Keratinocyte (primary cell): ENCODE results near the gene DCXR. TPM values are rescaled to one million over a fixed set of nuclear protein-coding genes. Genes with fewer than 3 reads are reported as not detected.
A peak's percentile ranks its signal among the peaks of the same experiment; 100 is the strongest.

Source experiments
- DNase-seq: peaks from one replicate; pipeline ENCODE4 v3.0.0-alpha.2; 2011; ENCODE audit warnings: low read depth, missing footprints, low spot score
- FAIRE-seq: peaks from 2 replicates; lab custom pipeline; 2011; peaks lifted over from hg19 to GRCh38; lab: Jason Lieb, UNC
- H2AFZ ChIP-seq: 2 replicates; pipeline ENCODE4 v1.6.0; 2012; ENCODE audit warnings: low read length, control low read depth, inconsistent platforms; ENCODE audit not compliant: control insufficient read depth
- H3K27ac ChIP-seq: 2 replicates; pipeline ENCODE4 v1.5.1; 2011; ENCODE audit warnings: low read length; ENCODE audit not compliant: control insufficient read depth, insufficient read depth
- H3K27me3 ChIP-seq: 3 replicates; pipeline ENCODE4 v1.6.0; 2011; ENCODE audit warnings: low read length; ENCODE audit not compliant: control insufficient read depth, insufficient read depth; ENCODE audit errors: extremely low read depth
- H3K36me3 ChIP-seq, 2 experiments: 2 replicates in 1 of 2; 3 replicates in 1 of 2; pipeline ENCODE4 v1.5.1; 2011; ENCODE audit warnings: low read length in 2 of 2, mild to moderate bottlenecking in 1 of 2; ENCODE audit not compliant: control insufficient read depth in 2 of 2, insufficient read depth in 2 of 2; ENCODE audit errors: extremely low read depth in 1 of 2
- H3K4me1 ChIP-seq: 3 replicates; pipeline ENCODE4 v1.5.1; 2011; ENCODE audit warnings: low read length; ENCODE audit not compliant: control insufficient read depth, insufficient read depth; ENCODE audit errors: extremely low read depth
- H3K4me2 ChIP-seq: 3 replicates; pipeline ENCODE4 v1.6.0; 2011; ENCODE audit warnings: low read depth, low read length; ENCODE audit not compliant: control insufficient read depth, insufficient read depth; ENCODE audit errors: extremely low read depth
- H3K4me3 ChIP-seq, 3 experiments: fragments of 200-600 bp in 1 of 3; sonication (generic) in 1 of 3; 2 replicates in 2 of 3; 3 replicates in 1 of 3; pipeline ENCODE4 v1.5.1; 2011 to 2016; ENCODE audit warnings: low read length in 3 of 3, mild to moderate bottlenecking in 3 of 3, control low read depth in 2 of 3, inconsistent platforms in 1 of 3, low read depth in 1 of 3, mixed read lengths in 1 of 3, mixed run types in 1 of 3, moderate library complexity in 1 of 3; ENCODE audit not compliant: control insufficient read depth in 2 of 3, insufficient read depth in 2 of 3; ENCODE audit errors: extremely low read depth in 1 of 3
- H3K79me2 ChIP-seq: 2 replicates; pipeline ENCODE4 v1.6.0; 2012; ENCODE audit warnings: low read length; ENCODE audit not compliant: control insufficient read depth, insufficient read depth
- H3K9ac ChIP-seq: 3 replicates; pipeline ENCODE4 v1.6.0; 2011; ENCODE audit warnings: low read length; ENCODE audit not compliant: control insufficient read depth, insufficient read depth; ENCODE audit errors: extremely low read depth
- H3K9me1 ChIP-seq: 3 replicates; pipeline ENCODE4 v1.6.0; 2011; ENCODE audit warnings: low read length; ENCODE audit not compliant: control insufficient read depth, insufficient read depth; ENCODE audit errors: extremely low read depth
- H3K9me3 ChIP-seq: 2 replicates; pipeline ENCODE4 v1.5.1; 2012; ENCODE audit warnings: low read depth, low read length; ENCODE audit not compliant: control insufficient read depth
- H4K20me1 ChIP-seq: 3 replicates; pipeline ENCODE4 v1.6.0; 2011; ENCODE audit warnings: low read length; ENCODE audit not compliant: control insufficient read depth, insufficient read depth; ENCODE audit errors: extremely low read depth
- CTCF ChIP-seq, 3 experiments: IDR thresholded peaks in 1 of 3; conservative IDR thresholded peaks in 1 of 3; optimal IDR thresholded peaks in 1 of 3; 2 replicates in 2 of 3; 3 replicates in 1 of 3; pipeline versions ENCODE3 to v1.5.1; 2011; ENCODE audit warnings: low read length in 3 of 3, mild to moderate bottlenecking in 3 of 3, moderate library complexity in 2 of 3, control low read depth in 1 of 3, inconsistent platforms in 1 of 3; ENCODE audit not compliant: insufficient read depth in 2 of 3; ENCODE audit errors: extremely low read depth in 1 of 3
- EZH2 ChIP-seq: IDR thresholded peaks from one replicate; pipeline ENCODE4 v1.6.1; 2012; ENCODE audit warnings: inconsistent platforms, mild to moderate bottlenecking, low read length, moderate library complexity
- dilution Hi-C: fragments of 300-500 bp; cut with MboI; formaldehyde crosslinking; loops from one replicate; pipeline ENCODE4 v1.7.0; 2020; ENCODE audit warnings: low sequenced_read_pairs; ENCODE audit not compliant: extremely low pct_ligation_motif_present
- polyA plus RNA-seq, 5 experiments: library from polyadenylated mRNA; depleted of rRNA in 3 of 5; stranded (reverse) in 3 of 5; stranded (forward) in 1 of 5; unstranded in 1 of 5; fragments of >200 nt; gene quantifications; 1 replicate in 1 of 5; 2 replicates in 3 of 5; 3 replicates in 1 of 5; pipeline versions ENCODE4 v1.2.1 to v1.2.3, GENCODE V29; 2011 to 2012; ENCODE audit warnings: missing spikeins in 2 of 5, low read depth in 1 of 5, low replicate concordance in 1 of 5

DCXR gene
- polyA plus RNA-seq, 1 donor (not counting 4 experiments of a cell fraction or from before 2014, with no cell fraction given), result 45.4 TPM

DNA sequence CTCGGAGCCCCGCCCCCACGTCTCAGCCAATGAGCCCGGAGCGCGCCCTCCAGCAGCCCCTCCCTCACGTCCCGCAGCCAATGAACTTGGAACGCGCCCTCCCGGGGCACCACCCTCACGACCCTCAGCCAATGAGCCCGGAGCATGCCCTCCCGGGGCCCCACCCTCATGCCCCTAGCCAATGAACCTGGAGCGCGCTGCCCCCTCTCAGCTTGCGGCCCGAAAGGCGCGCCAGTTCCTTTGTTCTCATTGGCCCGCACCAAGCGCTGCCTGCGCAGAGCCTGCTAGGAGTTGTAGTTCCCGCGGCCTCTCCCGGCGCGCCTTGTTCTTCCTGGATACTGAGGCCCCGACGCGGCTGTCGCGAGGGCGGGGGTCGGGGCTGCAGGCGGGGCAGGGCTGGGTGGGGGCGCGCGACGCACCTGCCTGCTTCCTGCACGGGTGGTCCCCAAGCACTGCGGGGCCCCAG is 14.5 kb downstream of the DCXR start, which contains the start of gene LRRC45:
TSS of gene LRRC45 (plus strand) at position 325 of the 466 bp plus-strand sequence. CDS start 339 bp downstream, outside the sequence.
- Histone ChIP-seq H2AFZ (peak within 1 kb of the TSS; percentile 78), H3K9ac (peak within 1 kb of the TSS; percentile 80), H3K27me3 (no peaks in the 10 kb centered on the region), H3K79me2 (peaks cover 5% of the 10 kb centered on the region), H3K9me3 (no peaks in the 10 kb centered on the region), H3K36me3 (peaks cover 0 to 3% of the 10 kb centered on the region in 2 experiments), H3K4me3 (peak within 1 kb of the TSS; percentile 73 to 97 (median 85)), H3K4me2 (peak within 1 kb of the TSS; percentile 97), H3K4me1 (peaks cover 26% of the 10 kb centered on the region), H3K9me1 (no peaks in the 10 kb centered on the region), H4K20me1 (peaks cover 6% of the 10 kb centered on the region), H3K27ac (peak within 1 kb of the TSS; percentile 40)
- peak; percentile 97 for DNase-seq
- TF ChIP-seq CTCF (optimal IDR thresholded peaks at IDR 0.05 in 1 of 3, IDR thresholded peaks at IDR 0.05 in 1 of 3, conservative IDR thresholded peaks at IDR 0.05 in 1 of 3; ENCODE audit: extremely low read depth in 1 of 3, insufficient read depth in 2 of 3, low read length in 3 of 3), result no peak
- TF ChIP-seq EZH2, result no peak
- dilution Hi-C loops, result no loop called here
- FAIRE-seq, result peak; percentile 80

DNA sequence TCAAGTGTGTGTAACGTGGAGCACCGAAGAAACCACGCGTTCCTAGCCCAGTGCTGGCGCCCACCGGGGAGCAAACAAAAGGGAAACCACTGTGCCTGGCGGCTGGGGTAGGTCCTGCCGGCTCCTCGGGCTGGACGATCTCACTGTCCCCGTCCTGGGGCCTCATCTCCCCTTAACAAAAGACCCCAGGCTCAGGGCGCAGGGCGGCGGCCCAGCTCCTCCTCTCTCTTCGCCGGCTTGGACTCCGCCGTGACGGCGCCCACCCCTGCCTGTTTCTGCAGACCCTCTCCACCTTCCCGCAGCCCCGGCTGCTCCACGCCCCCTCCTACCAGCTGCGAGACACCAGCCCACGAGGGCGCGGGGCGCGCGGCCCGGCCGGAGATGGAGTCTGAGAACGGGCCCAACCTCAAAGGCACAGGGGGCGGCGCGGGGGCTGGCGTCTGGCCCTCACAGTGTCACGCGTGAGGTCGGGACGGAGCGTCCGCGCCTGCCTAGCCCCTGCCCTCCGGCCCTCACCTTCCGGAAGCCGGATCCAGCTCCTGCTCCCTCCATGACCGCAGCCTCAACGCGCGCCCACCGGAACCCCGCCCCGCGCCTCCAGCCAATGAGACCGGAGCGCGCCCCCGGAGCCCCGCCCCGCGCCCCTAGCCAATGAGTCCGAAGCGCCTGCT is 15.1 kb downstream of the DCXR start, which contains the start of gene CENPX:
TSS of gene CENPX (minus strand) at position 569 of the 671 bp plus-strand sequence. CDS start at position 552, 17 bp downstream.
- dilution Hi-C loops, result no loop called here
- no peaks in the 10 kb centered on the region for H3K9me1 ChIP-seq
- TF ChIP-seq EZH2 (no peak), CTCF (optimal IDR thresholded peaks at IDR 0.05 in 1 of 3, IDR thresholded peaks at IDR 0.05 in 1 of 3, conservative IDR thresholded peaks at IDR 0.05 in 1 of 3; ENCODE audit: extremely low read depth in 1 of 3, insufficient read depth in 2 of 3, low read length in 3 of 3) (no peak)
- H3K79me2 ChIP-seq, result peaks cover 5% of the 10 kb centered on the region
- peaks cover 6% of the 10 kb centered on the region for H4K20me1 ChIP-seq
- peak within 1 kb of the TSS; percentile 78 for H2AFZ ChIP-seq
- H3K27me3 ChIP-seq, result no peaks in the 10 kb centered on the region
- peak within 1 kb of the TSS; percentile 40 for H3K27ac ChIP-seq
- H3K4me2 ChIP-seq, result peak within 1 kb of the TSS; percentile 97
- no peaks in the 10 kb centered on the region for H3K9me3 ChIP-seq
- peak within 1 kb of the TSS; percentile 80 for H3K9ac ChIP-seq
- peaks cover 0 to 4% of the 10 kb centered on the region in 2 experiments for H3K36me3 ChIP-seq
- peaks cover 26% of the 10 kb centered on the region for H3K4me1 ChIP-seq
- peak within 1 kb of the TSS; percentile 73 to 97 (median 85) for H3K4me3 ChIP-seq
- DNase-seq, result no peak
- FAIRE-seq, result no peak
